ENCODE results near the gene NAV2. TPM values are rescaled to one million over a fixed set of nuclear protein-coding genes. Genes with fewer than 3 reads are reported as not detected.

The NAV2 gene
- total and polyA plus RNA-seq, 2 donors from 2014 or later: 5.9 to 37.7 TPM

- no peaks in the 10 kb centered on the region for H3K9me3 ChIP-seq (ENCODE audit: control insufficient read depth in 2 of 3, insufficient read depth in 1 of 3, low read length in 3 of 3)
- no peak overlapping the region for H3K4me3 ChIP-seq (ENCODE audit: low read length in 3 of 3)
- H3K9ac ChIP-seq (ENCODE audit: low read length in 3 of 3): no peak overlapping the region
- FAIRE-seq: no peak
- no peak for TF ChIP-seq CTCF (IDR thresholded peaks at IDR 0.05; ENCODE audit: borderline replicate concordance, extremely low read depth, insufficient read depth)
- no peaks in the 10 kb centered on the region for H3K27me3 ChIP-seq (ENCODE audit: control insufficient read depth, insufficient read depth, low read length)
- H3K36me3 ChIP-seq (ENCODE audit: control insufficient read depth in 2 of 3, insufficient read depth in 3 of 3, low read length in 3 of 3): no peaks in the 10 kb centered on the region
- no peak for DNase-seq
- no peak overlapping the region for H3K27ac ChIP-seq (ENCODE audit: low read depth in 2 of 2, low read length in 2 of 2)
- intact Hi-C loops (cut with DNase I): no loop called here
- H3K4me1 ChIP-seq (ENCODE audit: control insufficient read depth in 2 of 3, insufficient read depth in 2 of 3, low read depth in 1 of 3, low read length in 3 of 3): no peaks in the 10 kb centered on the region
Measured at GRCh38 chr11:19919050-19919561, 206.5 kb downstream of the NAV2 start.

- DNase-seq (no peak), FAIRE-seq (no peak)
- H3K27ac ChIP-seq (ENCODE audit: low read depth in 2 of 2, low read length in 2 of 2): no peak overlapping the region
- H3K9ac ChIP-seq (ENCODE audit: low read length in 3 of 3): no peak overlapping the region
- no peak for TF ChIP-seq CTCF (IDR thresholded peaks at IDR 0.05; ENCODE audit: borderline replicate concordance, extremely low read depth, insufficient read depth)
- H3K9me3 ChIP-seq (ENCODE audit: control insufficient read depth in 2 of 3, insufficient read depth in 1 of 3, low read length in 3 of 3): no peaks in the 10 kb centered on the region
- no peaks in the 10 kb centered on the region for H3K36me3 ChIP-seq (ENCODE audit: control insufficient read depth in 2 of 3, insufficient read depth in 3 of 3, low read length in 3 of 3)
- no peaks in the 10 kb centered on the region for H3K4me1 ChIP-seq (ENCODE audit: control insufficient read depth in 2 of 3, insufficient read depth in 2 of 3, low read depth in 1 of 3, low read length in 3 of 3)
- intact Hi-C loops (cut with DNase I): no loop called here
- H3K27me3 ChIP-seq (ENCODE audit: control insufficient read depth, insufficient read depth, low read length): no peaks in the 10 kb centered on the region
- no peak overlapping the region for H3K4me3 ChIP-seq (ENCODE audit: low read length in 3 of 3)
Measured at GRCh38 chr11:19920982-19921381, 208.3 kb downstream of the NAV2 start.

- no peak overlapping the region for H3K27ac ChIP-seq (ENCODE audit: low read depth in 2 of 2, low read length in 2 of 2)
- no peaks in the 10 kb centered on the region for H3K27me3 ChIP-seq (ENCODE audit: control insufficient read depth, insufficient read depth, low read length)
- H3K9ac ChIP-seq (ENCODE audit: low read length in 3 of 3): no peak overlapping the region
- FAIRE-seq (no peak), DNase-seq (no peak)
- no peak for TF ChIP-seq CTCF (IDR thresholded peaks at IDR 0.05; ENCODE audit: borderline replicate concordance, extremely low read depth, insufficient read depth)
- H3K36me3 ChIP-seq (ENCODE audit: control insufficient read depth in 2 of 3, insufficient read depth in 3 of 3, low read length in 3 of 3): no peaks in the 10 kb centered on the region
- intact Hi-C loops (cut with DNase I): no loop called here
- no peaks in the 10 kb centered on the region for H3K4me1 ChIP-seq (ENCODE audit: control insufficient read depth in 2 of 3, insufficient read depth in 2 of 3, low read depth in 1 of 3, low read length in 3 of 3)
- H3K9me3 ChIP-seq (ENCODE audit: control insufficient read depth in 2 of 3, insufficient read depth in 1 of 3, low read length in 3 of 3): no peaks in the 10 kb centered on the region
- no peak overlapping the region for H3K4me3 ChIP-seq (ENCODE audit: low read length in 3 of 3)
Measured at GRCh38 chr11:19921976-19922688, 209.5 kb downstream of the NAV2 start.

Measured in kidney (tissue), 14 donors.